Stimulated activated CD8-positive, alpha-beta memory T cell treated with anti-CD3 and anti-CD28 coated beads, Interleukin-7, amount 100 ng/mL, for 48 hours (primary cell): ENCODE results near the gene SAMD4A.

Source experiments
- DNase-seq, 2 donors: peaks; one replicate each; pipeline ENCODE4 v3.0.0-alpha.2; 2020; ENCODE audit warnings: low read depth in 1 of 2; ENCODE audit errors: extremely low read depth in 1 of 2

SAMD4A gene

GRCh38 chr14:54629635-54630360, 62.9 kb downstream of the SAMD4A start:
- no peak for DNase-seq

- DNase-seq: no peak
Measured at GRCh38 chr14:54631016-54631415, 64.1 kb downstream of the SAMD4A start.

DNA sequence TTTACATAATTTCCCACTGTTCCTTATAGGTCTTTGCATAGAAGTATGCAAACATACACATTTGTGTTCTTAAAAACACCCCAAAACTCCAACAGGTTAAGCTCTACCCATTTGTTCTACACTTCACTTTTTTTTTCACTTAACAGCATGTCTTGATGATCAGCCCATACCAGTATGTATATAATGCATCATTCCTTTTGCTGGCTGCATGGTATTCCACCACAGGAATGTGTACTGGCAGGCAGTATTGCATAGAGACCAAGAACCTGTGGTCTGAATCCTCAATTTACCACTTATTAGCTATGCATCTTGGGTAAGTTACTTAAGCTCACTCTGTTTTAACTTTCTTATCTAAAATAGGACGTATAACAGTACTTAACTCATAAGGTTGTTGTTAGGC, 65.5 kb downstream of the SAMD4A start:
- no peak for DNase-seq

DNA sequence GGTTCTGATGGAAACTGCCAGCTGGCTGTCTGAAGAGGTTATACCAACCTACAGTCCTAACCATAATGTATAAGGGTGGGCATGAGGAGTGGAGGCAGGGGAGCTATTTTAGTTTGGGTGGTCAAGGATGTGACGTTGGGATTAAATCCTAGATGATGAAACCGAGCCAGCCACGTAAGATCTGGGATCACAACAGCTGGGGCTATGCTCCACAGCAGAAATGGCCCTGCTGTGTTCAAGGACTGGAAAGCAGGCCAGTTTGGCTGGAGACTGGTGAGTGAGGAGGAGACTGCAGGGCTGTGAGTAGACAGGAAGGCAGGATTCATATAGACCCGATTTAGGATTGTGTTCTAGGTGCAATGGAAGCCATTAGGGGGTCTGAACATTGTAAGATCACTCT, 66.1 kb downstream of the SAMD4A start:
- DNase-seq: no peak

DNA sequence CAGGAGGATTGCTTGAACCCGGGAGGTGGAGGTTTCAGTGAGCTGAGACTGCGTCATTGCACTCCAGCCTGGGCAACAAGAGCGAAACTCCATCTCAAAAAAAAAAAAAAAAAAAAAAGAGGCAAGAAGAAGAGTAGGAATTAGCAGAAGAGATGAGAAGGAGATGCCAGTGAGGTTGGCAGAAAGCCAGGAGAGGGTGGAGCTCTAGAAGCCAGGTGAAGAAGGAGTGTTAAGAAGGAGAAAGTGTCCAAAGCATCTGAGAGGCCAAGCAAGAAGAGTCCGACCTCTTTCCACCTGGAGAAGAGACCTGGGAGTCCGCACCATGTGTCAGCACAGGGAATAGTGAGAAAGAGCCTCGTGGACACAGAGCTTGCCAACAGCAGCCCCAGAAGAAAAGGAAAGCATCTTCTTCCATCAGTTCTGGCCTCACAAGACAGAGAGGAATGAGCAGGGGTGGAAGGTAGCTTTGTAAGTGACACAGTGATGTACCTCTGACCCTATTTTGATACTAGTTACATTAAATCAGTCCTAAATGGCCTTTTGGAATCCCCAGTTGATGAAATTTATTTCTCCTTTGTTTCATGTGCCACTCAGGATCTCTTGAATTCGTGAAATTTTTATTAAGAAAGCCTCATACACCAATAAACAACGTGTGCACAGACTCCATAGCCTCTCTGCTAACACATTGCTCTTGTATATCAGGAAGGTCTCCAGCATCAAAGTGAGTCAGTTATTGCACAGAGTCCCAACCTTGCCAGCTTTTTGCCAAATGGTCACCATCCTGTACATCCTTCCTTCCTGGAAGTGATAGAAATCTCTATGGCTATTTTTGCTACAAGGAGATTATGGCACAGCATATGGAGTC, 70.6 kb downstream of the SAMD4A start:
- DNase-seq: no peak

DNA sequence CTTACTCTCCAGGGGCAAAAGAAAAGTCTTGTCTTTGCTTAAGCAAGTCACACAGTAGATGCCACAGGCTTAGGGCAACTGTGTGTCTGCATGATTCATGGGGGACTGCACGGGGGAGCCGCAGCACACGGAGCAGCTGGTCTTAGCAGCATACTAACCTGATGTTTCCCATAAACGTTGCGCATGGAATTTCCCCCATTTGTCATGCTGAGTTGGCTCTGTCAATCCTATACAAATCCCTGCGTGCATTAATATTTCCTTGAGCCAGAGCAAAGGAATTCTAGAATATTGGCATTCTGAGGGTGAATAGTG, 71.2 kb downstream of the SAMD4A start:
- no peak for DNase-seq

- no peak for DNase-seq
Measured at GRCh38 chr14:54639611-54640010, 72.7 kb downstream of the SAMD4A start.

DNA sequence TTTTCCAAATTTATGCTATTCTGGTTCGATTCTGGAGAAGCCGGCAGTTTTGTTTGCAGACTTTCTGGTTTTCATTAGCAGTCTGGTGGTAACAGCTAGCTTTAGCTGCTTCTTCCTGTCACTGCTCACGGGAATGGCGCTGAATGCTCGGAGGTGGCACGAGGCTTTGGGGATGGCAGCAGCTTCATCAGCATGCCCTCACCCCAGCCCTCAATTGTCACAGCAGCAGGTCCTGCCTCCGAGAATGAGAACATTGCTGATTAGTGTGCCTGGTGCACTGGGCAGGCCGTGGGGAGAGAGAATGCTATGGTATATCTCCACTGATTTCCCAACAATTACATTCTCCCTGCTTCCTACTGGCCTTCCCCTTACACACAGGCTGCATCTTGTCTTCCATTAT, 73.6 kb downstream of the SAMD4A start:
- no peak for DNase-seq

DNA sequence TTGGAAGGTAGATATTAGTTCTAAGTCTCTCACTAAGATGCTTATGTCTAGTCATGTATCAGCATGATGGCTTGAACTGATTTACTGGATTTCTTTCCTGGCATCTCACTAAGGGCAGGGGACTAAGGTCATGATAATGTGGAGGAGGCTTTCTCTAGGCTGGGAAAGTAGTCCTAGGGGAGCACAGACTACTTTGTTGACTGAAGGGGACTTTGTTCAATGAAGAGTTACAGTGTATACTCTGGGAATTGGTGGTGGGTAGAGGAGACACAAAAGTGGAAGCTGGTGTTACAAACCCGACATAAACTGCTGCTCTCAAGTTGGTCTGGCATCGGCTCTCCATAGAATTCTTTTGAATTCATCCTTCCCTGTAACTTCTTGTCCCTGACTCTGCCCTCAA, 75.2 kb downstream of the SAMD4A start:
- DNase-seq: no peak

DNA sequence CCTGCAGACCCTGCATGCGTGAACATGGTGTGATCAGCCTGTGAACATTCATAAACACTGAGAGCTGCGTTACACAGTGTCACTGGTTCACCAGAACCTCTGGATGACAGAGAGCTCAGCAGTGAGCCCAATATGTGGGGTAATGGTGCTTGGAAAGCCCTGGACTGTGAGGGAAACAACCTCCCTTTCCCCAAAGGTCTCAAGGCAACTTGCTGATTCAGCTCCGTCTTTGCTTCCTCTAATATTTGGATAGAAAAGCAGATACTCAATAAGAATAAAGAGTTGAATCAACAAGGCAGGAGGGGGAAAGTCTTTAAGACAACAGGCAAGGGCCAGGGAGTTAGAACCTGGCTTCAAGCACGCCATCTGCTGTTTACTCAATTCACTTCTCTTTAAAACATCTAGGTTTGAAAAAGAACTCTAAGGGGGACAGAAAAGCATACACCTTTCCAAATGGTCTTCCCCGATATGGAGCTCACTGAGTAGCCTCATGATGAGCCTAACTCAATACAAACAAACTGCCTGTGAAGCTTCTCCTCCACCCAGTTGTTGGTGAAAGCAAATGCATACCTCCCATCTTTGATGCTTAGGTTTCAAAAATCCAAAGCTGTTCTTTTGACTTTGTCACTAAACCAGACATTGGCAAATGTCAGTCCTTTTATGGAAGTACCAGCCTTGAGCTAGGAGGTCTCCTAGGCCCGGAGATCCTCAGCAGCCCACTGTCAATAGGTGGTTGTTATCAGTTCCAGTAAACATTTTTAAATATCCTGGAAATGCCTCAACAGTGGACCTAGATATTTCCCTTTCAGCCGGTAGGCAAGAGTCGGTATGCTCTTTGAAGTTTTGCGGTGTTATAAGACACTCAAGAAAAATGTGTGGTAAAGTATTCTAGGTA, 76.1 kb downstream of the SAMD4A start:
- no peak for DNase-seq

GRCh38 chr14:54643696-54644176, 76.8 kb downstream of the SAMD4A start:
- no peak for DNase-seq

DNA sequence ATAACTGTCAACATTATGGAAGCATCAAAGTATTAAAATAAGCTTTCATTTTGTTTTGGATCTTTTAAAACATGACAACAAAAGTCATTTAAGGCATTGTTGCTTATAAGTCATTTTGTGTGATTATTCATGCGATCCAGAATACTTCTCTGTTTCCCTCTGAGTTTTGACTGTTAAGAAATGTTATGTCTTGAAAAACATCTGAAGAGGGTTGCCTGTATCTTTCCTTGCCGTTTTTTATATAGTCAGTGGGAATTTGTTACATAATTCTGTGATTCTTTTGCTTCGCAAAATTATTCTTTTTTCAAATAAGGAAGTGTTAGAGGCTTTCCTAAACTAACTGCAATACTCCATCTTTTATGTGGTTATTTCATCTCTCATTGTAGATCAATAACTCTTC, 78.7 kb downstream of the SAMD4A start:
- no peak for DNase-seq

DNA sequence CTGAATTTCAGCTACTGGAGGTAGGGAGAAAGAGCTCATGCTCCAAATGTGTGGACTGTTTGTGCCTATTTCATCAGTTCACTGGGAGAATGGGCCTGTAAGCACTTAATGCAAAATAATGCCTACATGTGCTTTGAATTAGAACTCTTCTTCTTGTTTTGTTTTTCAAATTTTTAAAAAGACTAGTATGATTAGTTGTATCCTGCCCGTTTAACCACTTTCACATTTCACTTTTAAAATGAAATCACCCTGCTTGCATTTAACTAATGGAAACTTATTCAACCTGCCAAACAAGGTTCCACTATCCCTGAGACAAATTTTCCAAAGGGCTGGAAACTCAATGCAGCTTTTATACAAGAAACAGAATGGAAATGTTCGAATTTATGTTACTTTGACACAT, 79.7 kb downstream of the SAMD4A start:
- no peak for DNase-seq

GRCh38 chr14:54647378-54647777, 80.5 kb downstream of the SAMD4A start:
- no peak for DNase-seq

- DNase-seq: no peak
Measured at GRCh38 chr14:54649056-54649455, 82.1 kb downstream of the SAMD4A start.

DNA sequence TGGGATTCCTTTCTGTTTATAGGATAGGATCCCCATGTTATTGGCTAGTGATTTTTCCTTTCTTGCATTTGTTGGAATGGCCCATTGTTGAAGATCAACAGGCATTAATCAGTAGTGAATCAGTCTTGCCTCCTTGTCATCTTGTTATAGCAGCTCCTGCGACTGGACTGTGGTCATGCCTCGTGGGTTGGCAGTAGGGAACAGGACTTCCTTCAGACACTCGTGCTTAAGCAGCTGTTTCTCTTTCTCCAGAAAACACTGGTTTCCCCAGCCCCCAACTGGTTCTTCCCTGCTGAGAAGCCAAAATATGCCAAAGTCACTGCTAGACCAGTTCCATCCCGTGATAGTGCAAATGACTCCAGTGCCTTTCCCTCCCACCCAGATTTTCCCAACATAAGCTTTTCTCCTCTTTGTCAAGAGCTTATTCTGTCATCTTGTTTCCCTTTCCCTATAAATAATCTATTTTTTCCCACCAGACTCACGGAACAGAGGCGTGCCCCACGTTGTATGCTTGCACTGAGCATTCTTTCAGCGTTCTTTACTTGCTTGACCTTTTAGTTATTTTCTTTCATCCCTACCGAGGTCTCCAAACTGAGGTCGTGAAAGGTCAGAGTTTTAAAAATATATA, 83.5 kb downstream of the SAMD4A start:
- no peak for DNase-seq

DNA sequence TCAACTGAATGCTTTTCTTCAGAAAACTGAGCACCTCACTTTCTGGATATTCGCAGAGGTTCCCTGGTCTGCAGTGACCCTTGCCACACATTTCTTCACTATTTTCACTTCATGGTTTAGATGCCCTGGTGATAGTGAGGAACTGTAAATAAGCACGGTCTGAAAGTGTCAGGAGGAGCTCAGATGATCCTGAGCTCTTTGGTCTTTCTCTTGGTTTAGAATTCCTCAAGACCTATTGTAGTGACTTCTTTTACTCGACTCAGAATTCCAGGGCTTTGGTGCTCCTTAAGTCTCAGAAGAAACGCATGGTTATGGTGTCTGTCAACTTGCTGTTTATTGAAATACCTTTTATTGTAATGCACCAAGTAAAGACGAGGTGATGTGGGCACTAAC, 84.0 kb downstream of the SAMD4A start:
- no peak for DNase-seq

GRCh38 chr14:54651649-54652048, 84.7 kb downstream of the SAMD4A start:
- no peak for DNase-seq

- DNase-seq: no peak
Measured at GRCh38 chr14:54652188-54652587, 85.3 kb downstream of the SAMD4A start.

DNA sequence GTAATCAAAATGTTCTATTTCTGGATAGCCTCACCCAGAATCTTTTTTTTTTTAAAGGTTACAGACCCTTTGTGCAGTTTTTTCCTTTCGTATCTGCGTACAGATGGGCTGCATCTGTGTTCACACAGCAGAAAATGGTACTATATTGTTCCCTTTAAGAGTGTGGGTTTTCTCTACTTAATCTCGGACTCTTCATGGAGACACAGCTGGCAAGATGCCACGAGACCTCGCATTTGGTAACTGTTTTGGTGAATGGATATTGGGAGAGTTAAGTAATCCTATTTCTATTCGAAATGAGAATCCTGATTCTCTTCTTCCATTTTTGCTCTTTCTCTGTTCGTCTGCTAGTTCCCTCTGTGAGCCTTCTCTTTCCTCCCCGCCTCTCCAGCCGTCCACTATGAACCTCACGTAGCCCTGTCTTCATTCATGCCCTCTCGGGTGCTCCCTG, 85.7 kb downstream of the SAMD4A start:
- no peak for DNase-seq
